Activated CD4-positive, alpha-beta T cell treated with anti-CD3 and anti-CD28 coated beads for 36 hours (primary cell): Measurements from ENCODE around the gene FIGNL1. TPM values are rescaled to one million over a fixed set of nuclear protein-coding genes. Genes with fewer than 3 reads are reported as not detected.

Source experiments
- ATAC-seq: fragments of 200-7000 bp; cut with Tn5 transposase; one replicate; pipeline ENCODE4 v1.10.0; 2021; ENCODE audit warnings: mild to moderate bottlenecking, moderate library complexity
- CTCF ChIA-PET: fragments of 350-600 bp; sonication (Branson Sonifier 250); formaldehyde crosslinking; loops from one replicate; lab custom pipeline; 2021; ENCODE audit warnings: antibody characterized with exemption; lab: Charles Lee
- POLR2A ChIA-PET: fragments of 350-600 bp; sonication (Branson Sonifier 250); formaldehyde crosslinking; loops from one replicate; lab custom pipeline; 2021; ENCODE audit warnings: antibody characterized with exemption, inconsistent platforms; lab: Charles Lee
- DNase-seq: peaks from one replicate; pipeline ENCODE4 v3.0.0-alpha.2; 2020
- H3K27ac Mint-ChIP-seq: one replicate; pipeline ENCODE4 v1.8.0; 2021; ENCODE audit warnings: mixed read lengths
- H3K27me3 Mint-ChIP-seq: one replicate; pipeline ENCODE4 v1.8.0; 2021; ENCODE audit warnings: mixed read lengths
- H3K36me3 Mint-ChIP-seq: one replicate; pipeline ENCODE4 v1.8.0; 2021; ENCODE audit warnings: low read depth, mixed read lengths
- H3K4me1 Mint-ChIP-seq: one replicate; pipeline ENCODE4 v1.8.0; 2021; ENCODE audit warnings: mixed read lengths
- H3K4me3 Mint-ChIP-seq: one replicate; pipeline ENCODE4 v1.8.0; 2021; ENCODE audit warnings: mild to moderate bottlenecking, moderate library complexity, mixed read lengths
- H3K9me3 Mint-ChIP-seq: one replicate; pipeline ENCODE4 v1.8.0; 2021; ENCODE audit warnings: low read depth, mixed read lengths
- intact Hi-C, 2 experiments: fragments of 100-400 bp; cut with DNase I in 1 of 2; cut with micrococcal nuclease in 1 of 2; formaldehyde crosslinking; loops; one replicate each; pipeline versions ENCODE4 v1.14.2 to v1.15.1; 2022 to 2024; cut with DNase I, micrococcal nuclease
- total RNA-seq, 2 experiments: library from RNA; stranded (reverse); gene quantifications; one replicate each; pipeline ENCODE4 v1.2.3, GENCODE V29; 2021

FIGNL1 gene
- total RNA-seq, 2 experiments from 2014 or later, result 46.9 to 49.3 TPM

GRCh38 chr7:50397320-50397970 is 52.7 kb downstream of the FIGNL1 start:
- intact Hi-C loops, result loop anchor here (1.0 kb wide), 3 partner anchors 25 to 188 kb away; partner anchors contain the start of gene FIGNL1 (in 1 of the 2)
- ATAC-seq, result peak; percentile 12
- peak; percentile 63 for DNase-seq
- Mint-ChIP-seq H3K9me3 (no peaks in the 10 kb centered on the region), H3K4me1 (peaks cover 80% of the 10 kb centered on the region), H3K27me3 (no peaks in the 10 kb centered on the region), H3K36me3 (peaks cover 87% of the 10 kb centered on the region), H3K27ac (peak overlapping the region; percentile 82), H3K4me3 (peak overlapping the region; percentile 26)
- POLR2A ChIA-PET, result interaction anchor here (1.0 to 1.4 kb wide), 2 partner anchors 25 to 46 kb away, joined by 3 to 4 read pairs; no protein-coding TSS in a partner anchor
- CTCF ChIA-PET, result interaction anchor here (0.6 to 1.6 kb wide), 11 partner anchors 10 to 300 kb away, joined by 3 to 5 read pairs (median 3); no protein-coding TSS in a partner anchor

DNA sequence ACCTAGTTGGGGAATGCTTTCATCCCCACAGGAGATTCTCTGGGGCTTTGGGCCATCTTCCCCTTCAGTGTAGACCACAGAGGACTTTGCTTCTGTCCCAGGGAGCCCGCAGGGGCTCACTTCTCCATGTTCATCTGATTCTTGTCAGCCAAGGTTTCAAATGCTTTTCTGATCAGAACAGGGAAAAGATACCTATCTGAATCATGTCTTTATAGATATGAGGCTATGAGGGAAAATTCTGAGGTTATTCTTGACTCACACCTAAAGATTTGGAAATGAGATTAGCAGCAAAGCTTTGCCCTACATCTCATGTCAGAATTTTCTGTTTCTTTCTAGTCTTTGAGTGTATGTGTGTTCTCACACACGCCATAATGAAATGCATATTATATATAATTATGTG is 53.3 kb downstream of the FIGNL1 start:
- DNase-seq (no peak), ATAC-seq (peak; percentile 40)
- peaks cover 80% of the 10 kb centered on the region for H3K4me1 Mint-ChIP-seq
- no peaks in the 10 kb centered on the region for H3K9me3 Mint-ChIP-seq
- peak overlapping the region; percentile 82 for H3K27ac Mint-ChIP-seq
- intact Hi-C loops, result loop anchor here (1.0 kb wide), 3 partner anchors 25 to 188 kb away; partner anchors contain the start of gene FIGNL1 (in 1 of the 2)
- peak overlapping the region; percentile 48 for H3K4me3 Mint-ChIP-seq
- peaks cover 87% of the 10 kb centered on the region for H3K36me3 Mint-ChIP-seq
- H3K27me3 Mint-ChIP-seq, result no peaks in the 10 kb centered on the region
- POLR2A ChIA-PET, result interaction anchor here (0.6 to 1.4 kb wide), 3 partner anchors 30 to 50 kb away, joined by 3 to 4 read pairs (median 3); no protein-coding TSS in a partner anchor
- CTCF ChIA-PET, result interaction anchor here (0.9 to 1.6 kb wide), 8 partner anchors 10 to 254 kb away, joined by 3 to 5 read pairs (median 3); no protein-coding TSS in a partner anchor

- Mint-ChIP-seq H3K36me3 (peaks cover 82% of the 10 kb centered on the region), H3K4me1 (peaks cover 87% of the 10 kb centered on the region), H3K27me3 (no peaks in the 10 kb centered on the region), H3K27ac (peak overlapping the region; percentile 97), H3K9me3 (no peaks in the 10 kb centered on the region), H3K4me3 (peak overlapping the region; percentile 57)
- no peak for ATAC-seq
- CTCF ChIA-PET, result interaction anchor here (0.8 to 1.5 kb wide), 5 partner anchors 9 to 54 kb away, joined by 3 to 4 read pairs (median 3); no protein-coding TSS in a partner anchor
- intact Hi-C loops, result no loop called here
- POLR2A ChIA-PET, result interaction anchor here (0.5 to 0.6 kb wide), 2 partner anchors 87 to 133 kb away, joined by 3 to 4 read pairs; no protein-coding TSS in a partner anchor
- DNase-seq, result no peak
Observed at GRCh38 chr7:50394315-50394714, 55.8 kb downstream of the FIGNL1 start.

Other genes with a start within 250 kb of the FIGNL1 start
- gene IKZF1, start 145.6 kb downstream of the FIGNL1 start, total RNA-seq, result 100 to 1,000 TPM; 245 to 260 TPM
- gene DDC, start 115.1 kb upstream of the FIGNL1 start, total RNA-seq, result under 1 TPM; 0.28 to 0.53 TPM